ENCODE data around the gene RDH11.
A peak's percentile ranks its signal among the peaks of the same experiment; 100 is the strongest.
"Not testable (repeated sequence)": the region's sequence is repeated elsewhere in the genome, so short reads cannot be mapped to it uniquely, and the experiment has no call there.

Gene RDH11

GRCh38 chr14:67703997-67704396, 8.4 kb upstream of the RDH11 start:
- no peak for DNase-seq

- DNase-seq = not testable (repeated sequence)
These were observed 5.9 kb upstream of the RDH11 start, which contains the start of gene RDH12 for GRCh38 chr14:67701492-67701891. RDH12 (plus strand) TSS chr14:67701886; CDS start chr14:67722643, 20,757 bp downstream.

GRCh38 chr14:67698179-67698578, 2.6 kb upstream of the RDH11 start:
- no peak for DNase-seq

- no peak for DNase-seq
These were observed 1.4 kb upstream of the RDH11 start for GRCh38 chr14:67697006-67697405.

GRCh38 chr14:67694791-67695393, 672 bp downstream of the RDH11 start:
- DNase-seq = peak; percentile 40

- DNase-seq = no peak
These were observed 5.6 kb downstream of the RDH11 start for GRCh38 chr14:67690011-67690410.

- DNase-seq = no peak
These were observed 11.7 kb downstream of the RDH11 start for GRCh38 chr14:67683842-67684241.

GRCh38 chr14:67680941-67681340, 14.6 kb downstream of the RDH11 start:
- DNase-seq = no peak

- DNase-seq = no peak
These were observed 15.4 kb downstream of the RDH11 start for GRCh38 chr14:67680121-67680602.

GRCh38 chr14:67679006-67679405, 16.6 kb downstream of the RDH11 start:
- no peak for DNase-seq

- no peak for DNase-seq
These were observed 20.4 kb downstream of the RDH11 start for GRCh38 chr14:67675219-67675582.

GRCh38 chr14:67674480-67675218, 20.9 kb downstream of the RDH11 start, which contains the start of gene VTI1B:
VTI1B (minus strand) TSS chr14:67674632; CDS start chr14:67674489, 143 bp downstream.
- DNase-seq = peak; percentile 77

- peak; percentile 54 for DNase-seq
These were observed 21.5 kb downstream of the RDH11 start for GRCh38 chr14:67674139-67674479.

GRCh38 chr14:67673451-67673850, 22.1 kb downstream of the RDH11 start:
- no peak for DNase-seq

- no peak for DNase-seq
These were observed 27.0 kb downstream of the RDH11 start for GRCh38 chr14:67668559-67668958.

- peak; percentile 11 for DNase-seq
These were observed 28.7 kb downstream of the RDH11 start for GRCh38 chr14:67666750-67667449.

- no peak for DNase-seq
These were observed 29.7 kb downstream of the RDH11 start for GRCh38 chr14:67665868-67666267.

- DNase-seq = no peak
These were observed 31.9 kb downstream of the RDH11 start for GRCh38 chr14:67663633-67664032.

GRCh38 chr14:67653651-67654280, 41.8 kb downstream of the RDH11 start:
- DNase-seq = no peak

GRCh38 chr14:67652189-67652588, 43.4 kb downstream of the RDH11 start:
- no peak for DNase-seq

- DNase-seq = no peak
These were observed 44.9 kb downstream of the RDH11 start for GRCh38 chr14:67650694-67651093.

GRCh38 chr14:67650151-67650550, 45.4 kb downstream of the RDH11 start:
- DNase-seq = no peak

GRCh38 chr14:67646131-67646530, 49.4 kb downstream of the RDH11 start:
- no peak for DNase-seq

Data from KG1 (cell line).